Stimulated activated memory B cell treated with anti-CD40 and anti-IgM and Interleukin-4, amounts not matched to agents 10 μg/mL and 1 μg/mL and 100 μg/mL, for 72 hours (primary cell): ENCODE measurements around the gene IL20RA.

ENCODE experiments used
- ATAC-seq: fragments of 150-1000 bp; cut with Tn5 transposase; 2 replicates; pipeline ENCODE4 v1.10.0; 2021
- H3K27ac Mint-ChIP-seq: one replicate; pipeline ENCODE4 v1.8.0; 2022; ENCODE audit warnings: mild to moderate bottlenecking, mixed read lengths
- H3K27me3 Mint-ChIP-seq: one replicate; pipeline ENCODE4 v1.8.0; 2022; ENCODE audit warnings: mixed read lengths
- H3K36me3 Mint-ChIP-seq: one replicate; pipeline ENCODE4 v1.8.0; 2022; ENCODE audit warnings: mixed read lengths
- H3K4me1 Mint-ChIP-seq: one replicate; pipeline ENCODE4 v1.8.0; 2022; ENCODE audit warnings: mixed read lengths
- H3K4me3 Mint-ChIP-seq: one replicate; pipeline ENCODE4 v1.8.0; 2022; ENCODE audit warnings: mild to moderate bottlenecking, moderate library complexity, mixed read lengths
- H3K9me3 Mint-ChIP-seq: one replicate; pipeline ENCODE4 v1.8.0; 2022; ENCODE audit warnings: mixed read lengths

IL20RA gene

DNA sequence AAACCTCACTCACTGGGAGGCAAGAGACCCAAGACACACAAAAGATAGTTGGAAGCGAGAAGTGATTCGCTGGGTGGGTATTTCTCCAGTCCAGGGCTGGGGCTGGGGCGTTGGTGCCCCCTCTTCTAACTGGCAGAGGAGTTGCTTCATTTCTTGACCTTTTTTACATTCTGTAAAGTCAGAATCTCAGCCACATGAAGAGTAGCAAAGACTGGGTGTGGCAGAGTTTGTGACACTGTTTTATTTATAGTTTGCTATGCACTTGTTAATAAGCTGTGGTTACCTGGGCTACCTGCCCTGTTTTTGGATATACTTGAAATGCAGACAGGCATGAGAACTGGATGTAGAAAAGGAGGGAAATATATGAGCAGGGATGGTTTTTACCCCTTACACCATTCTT is 42.3 kb downstream of the IL20RA start:
- H3K27me3 Mint-ChIP-seq = peaks cover 13% of the 10 kb centered on the region
- H3K36me3 Mint-ChIP-seq = no peaks in the 10 kb centered on the region
- no peak for ATAC-seq
- H3K4me1 Mint-ChIP-seq = no peaks in the 10 kb centered on the region
- no peak overlapping the region for H3K4me3 Mint-ChIP-seq
- no peak overlapping the region for H3K27ac Mint-ChIP-seq
- H3K9me3 Mint-ChIP-seq = no peaks in the 10 kb centered on the region

- no peaks in the 10 kb centered on the region for H3K9me3 Mint-ChIP-seq
Observed at GRCh38 chr6:137001977-137002302, 42.8 kb downstream of the IL20RA start.

DNA sequence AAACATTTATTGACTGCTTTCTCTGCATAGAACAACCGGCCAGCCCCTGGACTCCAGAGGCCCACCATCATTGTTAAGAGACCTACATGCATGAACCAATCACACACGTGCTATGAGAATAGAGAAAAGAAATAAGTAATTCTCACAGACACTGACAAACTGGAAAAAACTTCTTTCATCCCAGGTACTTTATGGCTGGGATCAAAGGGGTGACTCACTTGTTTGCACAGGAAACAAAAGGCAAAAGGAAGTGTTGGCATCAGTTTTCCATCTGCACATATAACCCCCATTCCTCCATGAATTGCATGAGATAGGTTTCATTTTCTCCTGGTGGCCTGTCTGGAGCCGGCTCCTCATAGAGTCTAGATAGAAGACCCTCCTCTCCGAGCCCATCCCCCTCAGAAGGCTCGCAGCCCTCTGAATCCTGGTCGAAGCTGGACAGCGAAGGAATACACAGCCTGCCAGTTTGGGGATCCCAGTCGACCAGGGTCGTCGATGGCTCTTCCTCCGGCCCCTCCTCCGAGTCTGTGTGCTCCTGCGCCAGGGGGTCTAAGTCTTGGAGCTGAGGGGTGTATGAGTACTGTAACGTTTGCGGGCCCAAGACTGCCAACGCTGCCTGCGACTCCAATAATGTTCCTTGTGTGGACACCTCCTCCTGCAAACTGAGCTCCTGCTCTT is 43.3 kb downstream of the IL20RA start:
- H3K4me3 Mint-ChIP-seq = no peak overlapping the region
- no peak overlapping the region for H3K27ac Mint-ChIP-seq
- no peak for ATAC-seq
- H3K36me3 Mint-ChIP-seq = no peaks in the 10 kb centered on the region
- no peaks in the 10 kb centered on the region for H3K9me3 Mint-ChIP-seq
- peaks cover 6% of the 10 kb centered on the region for H3K4me1 Mint-ChIP-seq
- peaks cover 20% of the 10 kb centered on the region for H3K27me3 Mint-ChIP-seq

More at GRCh38 chr6:137001977-137002302, 42.8 kb downstream of the IL20RA start:
- Mint-ChIP-seq H3K4me3 (no peak overlapping the region), H3K27ac (no peak overlapping the region), H3K4me1 (peaks cover 3% of the 10 kb centered on the region), H3K36me3 (no peaks in the 10 kb centered on the region), H3K27me3 (peaks cover 15% of the 10 kb centered on the region)
- ATAC-seq = no peak

GRCh38 chr6:137000825-137001224 is 43.9 kb downstream of the IL20RA start:
- H3K9me3 Mint-ChIP-seq = no peaks in the 10 kb centered on the region
- no peak overlapping the region for H3K4me3 Mint-ChIP-seq
- H3K36me3 Mint-ChIP-seq = no peaks in the 10 kb centered on the region
- H3K27ac Mint-ChIP-seq = no peak overlapping the region
- peaks cover 6% of the 10 kb centered on the region for H3K4me1 Mint-ChIP-seq
- peaks cover 25% of the 10 kb centered on the region for H3K27me3 Mint-ChIP-seq
- no peak for ATAC-seq

DNA sequence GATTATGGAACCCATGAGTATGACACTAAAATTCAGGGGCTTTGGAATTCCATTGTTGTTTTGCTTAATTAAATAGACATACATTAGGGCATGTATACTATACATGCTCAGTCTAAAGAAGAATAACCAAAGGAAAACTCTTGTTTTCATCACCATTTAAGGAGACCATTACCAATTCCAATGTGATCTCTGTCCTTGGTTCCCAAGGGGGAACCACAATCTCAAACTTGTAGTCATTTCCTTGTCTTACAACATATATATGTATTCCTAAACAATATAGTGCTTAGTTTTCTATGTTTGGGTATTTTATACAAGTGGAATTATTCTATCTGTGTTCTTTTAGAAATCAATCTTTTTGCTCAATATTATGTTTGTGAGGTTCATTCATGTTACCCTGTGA is 49.2 kb downstream of the IL20RA start:
- Mint-ChIP-seq H3K4me1 (peaks cover 6% of the 10 kb centered on the region), H3K9me3 (no peaks in the 10 kb centered on the region), H3K4me3 (no peak overlapping the region), H3K36me3 (no peaks in the 10 kb centered on the region), H3K27me3 (peaks cover 38% of the 10 kb centered on the region), H3K27ac (no peak overlapping the region)
- no peak for ATAC-seq

GRCh38 chr6:136994782-136995181 is 50.0 kb downstream of the IL20RA start:
- no peaks in the 10 kb centered on the region for H3K36me3 Mint-ChIP-seq
- no peak overlapping the region for H3K4me3 Mint-ChIP-seq
- peaks cover 45% of the 10 kb centered on the region for H3K27me3 Mint-ChIP-seq
- H3K4me1 Mint-ChIP-seq = peaks cover 11% of the 10 kb centered on the region
- H3K27ac Mint-ChIP-seq = no peak overlapping the region
- ATAC-seq = no peak
- no peaks in the 10 kb centered on the region for H3K9me3 Mint-ChIP-seq

GRCh38 chr6:136992113-136992512 is 52.7 kb downstream of the IL20RA start:
- Mint-ChIP-seq H3K36me3 (no peaks in the 10 kb centered on the region), H3K4me1 (peaks cover 16% of the 10 kb centered on the region), H3K4me3 (no peak overlapping the region), H3K27ac (no peak overlapping the region), H3K27me3 (peaks cover 70% of the 10 kb centered on the region), H3K9me3 (no peaks in the 10 kb centered on the region)
- no peak for ATAC-seq

DNA sequence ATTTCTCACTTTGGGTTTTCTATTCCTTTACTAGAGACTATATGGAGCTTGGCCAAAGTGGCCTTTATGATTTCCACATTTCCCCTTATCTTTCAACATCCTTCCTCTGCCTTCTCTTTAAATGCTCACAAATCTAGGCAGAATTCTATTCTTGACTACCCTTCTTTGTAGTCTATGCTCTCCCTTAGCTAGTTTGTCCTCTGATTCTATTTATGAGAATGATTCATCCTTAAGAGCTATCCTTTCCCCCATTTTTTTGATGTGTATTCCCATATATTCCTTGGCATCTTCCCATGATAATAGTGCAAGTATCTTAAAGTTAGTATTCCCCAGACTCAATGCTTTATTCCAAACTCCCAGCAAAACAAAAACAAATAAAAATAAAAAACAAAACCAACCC is 53.1 kb downstream of the IL20RA start:
- Mint-ChIP-seq H3K4me1 (peaks cover 11% of the 10 kb centered on the region), H3K9me3 (no peaks in the 10 kb centered on the region), H3K27ac (no peak overlapping the region), H3K27me3 (peaks cover 67% of the 10 kb centered on the region), H3K4me3 (no peak overlapping the region), H3K36me3 (no peaks in the 10 kb centered on the region)
- no peak for ATAC-seq

- Mint-ChIP-seq H3K36me3 (no peaks in the 10 kb centered on the region), H3K27ac (no peak overlapping the region), H3K27me3 (peaks cover 66% of the 10 kb centered on the region), H3K4me3 (no peak overlapping the region), H3K9me3 (no peaks in the 10 kb centered on the region), H3K4me1 (peaks cover 11% of the 10 kb centered on the region)
- no peak for ATAC-seq
Observed at GRCh38 chr6:136990754-136991153, 54.0 kb downstream of the IL20RA start.

- Mint-ChIP-seq H3K27ac (no peak overlapping the region), H3K36me3 (no peaks in the 10 kb centered on the region), H3K4me3 (no peak overlapping the region), H3K27me3 (peaks cover 66% of the 10 kb centered on the region), H3K9me3 (no peaks in the 10 kb centered on the region), H3K4me1 (peaks cover 11% of the 10 kb centered on the region)
- no peak for ATAC-seq
Observed at GRCh38 chr6:136990242-136990578, 54.6 kb downstream of the IL20RA start.

- Mint-ChIP-seq H3K36me3 (no peaks in the 10 kb centered on the region), H3K9me3 (no peaks in the 10 kb centered on the region), H3K27ac (no peak overlapping the region), H3K4me1 (peaks cover 11% of the 10 kb centered on the region), H3K4me3 (peak overlapping the region; percentile 19), H3K27me3 (peaks cover 66% of the 10 kb centered on the region)
- peak; percentile 24 for ATAC-seq
Observed at GRCh38 chr6:136989571-136990241, 55.1 kb downstream of the IL20RA start.

DNA sequence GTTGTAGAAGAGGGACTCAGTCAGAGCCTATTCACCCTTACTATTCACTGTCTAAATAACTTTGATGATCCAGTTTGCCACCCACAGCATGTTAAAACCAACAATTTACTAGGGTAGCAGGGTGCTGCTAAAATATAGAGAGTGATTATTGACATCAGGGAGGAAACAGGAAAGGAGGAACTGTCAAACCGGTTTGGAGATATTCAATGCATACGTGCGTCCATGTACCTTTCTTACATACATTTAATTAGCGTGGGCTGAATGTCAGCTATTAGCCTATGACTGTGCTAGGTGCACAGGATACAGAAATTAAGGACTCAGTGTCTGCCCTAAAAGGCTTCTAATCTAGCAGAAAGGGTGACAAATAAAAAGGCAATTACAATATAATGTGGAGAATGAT is 57.2 kb downstream of the IL20RA start:
- H3K36me3 Mint-ChIP-seq = no peaks in the 10 kb centered on the region
- H3K4me3 Mint-ChIP-seq = no peak overlapping the region
- no peak overlapping the region for H3K27ac Mint-ChIP-seq
- H3K27me3 Mint-ChIP-seq = peaks cover 55% of the 10 kb centered on the region
- peaks cover 11% of the 10 kb centered on the region for H3K4me1 Mint-ChIP-seq
- no peaks in the 10 kb centered on the region for H3K9me3 Mint-ChIP-seq
- no peak for ATAC-seq

DNA sequence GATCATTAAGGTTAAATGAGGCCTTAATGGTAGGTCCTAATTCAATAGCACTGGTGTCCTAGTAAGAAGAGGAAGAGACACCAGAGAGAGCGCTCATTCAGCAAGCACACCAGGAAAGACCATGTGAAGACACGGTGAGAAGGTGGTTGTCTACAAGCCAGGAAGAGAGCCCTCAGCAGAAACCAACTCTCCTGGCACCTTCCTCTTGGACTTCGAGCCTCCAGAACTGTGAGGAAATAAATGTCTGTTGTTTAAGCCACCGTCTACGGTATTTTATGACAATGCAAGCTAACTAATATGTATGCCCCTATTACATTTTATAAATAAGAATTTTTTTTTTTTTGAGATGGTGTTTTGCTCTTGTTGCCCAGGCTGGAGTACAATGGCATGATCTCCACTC is 59.3 kb downstream of the IL20RA start:
- no peak overlapping the region for H3K4me3 Mint-ChIP-seq

DNA sequence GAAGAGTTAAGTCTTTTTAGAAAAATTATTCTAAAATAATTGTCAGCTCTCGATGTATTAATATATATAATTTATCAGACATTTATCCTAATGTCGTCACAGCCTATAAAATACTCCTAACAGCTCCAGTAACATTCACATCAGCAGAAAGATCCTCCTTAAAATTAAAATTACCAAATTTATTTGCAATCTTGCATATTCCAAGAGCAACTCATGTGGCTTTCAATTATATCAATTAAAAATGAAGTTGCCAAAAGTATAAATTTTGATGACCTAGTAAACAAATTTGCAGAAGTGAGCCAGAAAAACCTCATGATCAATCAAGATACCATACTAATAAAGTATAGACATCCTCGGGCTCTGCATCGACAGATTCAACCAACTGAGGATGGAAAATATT is 60.2 kb downstream of the IL20RA start:
- H3K27me3 Mint-ChIP-seq = peaks cover 36% of the 10 kb centered on the region
- H3K36me3 Mint-ChIP-seq = no peaks in the 10 kb centered on the region
- H3K9me3 Mint-ChIP-seq = no peaks in the 10 kb centered on the region
- H3K4me3 Mint-ChIP-seq = no peak overlapping the region
- H3K4me1 Mint-ChIP-seq = peaks cover 4% of the 10 kb centered on the region
- no peak for ATAC-seq
- H3K27ac Mint-ChIP-seq = no peak overlapping the region

More for the DNA sequence above, 59.3 kb downstream of the IL20RA start:
- no peak for ATAC-seq
- Mint-ChIP-seq H3K27ac (no peak overlapping the region), H3K36me3 (no peaks in the 10 kb centered on the region), H3K27me3 (peaks cover 39% of the 10 kb centered on the region), H3K9me3 (no peaks in the 10 kb centered on the region), H3K4me1 (peaks cover 11% of the 10 kb centered on the region)

GRCh38 chr6:136983687-136984086 is 61.1 kb downstream of the IL20RA start:
- ATAC-seq = no peak
- H3K4me3 Mint-ChIP-seq = no peak overlapping the region
- H3K27ac Mint-ChIP-seq = no peak overlapping the region
- no peaks in the 10 kb centered on the region for H3K36me3 Mint-ChIP-seq
- H3K4me1 Mint-ChIP-seq = no peaks in the 10 kb centered on the region
- H3K27me3 Mint-ChIP-seq = peaks cover 34% of the 10 kb centered on the region
- no peaks in the 10 kb centered on the region for H3K9me3 Mint-ChIP-seq

DNA sequence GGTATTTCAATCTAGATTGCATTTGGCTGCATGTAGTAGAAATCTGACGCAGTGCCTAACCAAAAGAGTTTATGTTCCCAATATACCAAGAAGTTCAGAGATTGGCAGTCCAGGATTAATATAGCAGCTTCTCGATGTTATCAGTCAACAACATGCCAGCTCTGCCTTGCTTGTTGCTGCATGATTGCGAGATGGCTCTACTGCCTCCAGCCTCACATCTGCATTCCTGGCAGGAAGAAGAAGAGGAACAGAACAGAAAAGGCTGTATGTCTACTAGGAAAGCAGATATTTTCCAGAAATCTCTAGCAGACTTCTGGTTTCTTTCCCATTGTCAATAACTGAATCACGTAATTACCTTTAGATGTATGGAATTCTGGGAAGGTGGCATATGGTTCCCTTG is 61.8 kb downstream of the IL20RA start:
- Mint-ChIP-seq H3K4me3 (no peak overlapping the region), H3K36me3 (no peaks in the 10 kb centered on the region), H3K4me1 (no peaks in the 10 kb centered on the region), H3K27me3 (peaks cover 26% of the 10 kb centered on the region), H3K27ac (no peak overlapping the region), H3K9me3 (no peaks in the 10 kb centered on the region)
- ATAC-seq = no peak
